Small intestine (tissue), 7 donors: ENCODE results near the gene ANKRD17. TPM values are rescaled to one million over a fixed set of nuclear protein-coding genes. Genes with fewer than 3 reads are reported as not detected.

Experiments used
- DNase-seq, 2 donors: peaks; one replicate each; pipeline versions ENCODE4 v3.0.0 to v3.0.0-alpha.2; 2013
- FAIRE-seq: peaks from 2 replicates; lab custom pipeline; 2012; peaks lifted over from hg19 to GRCh38; lab: Jason Lieb, UNC
- H3K27ac ChIP-seq, 3 donors: one replicate each; pipeline ENCODE4 v1.5.1; 2013; ENCODE audit warnings: low read length in 2 of 3, mild to moderate bottlenecking in 2 of 3, control low read depth in 1 of 3, inconsistent platforms in 1 of 3, low read depth in 1 of 3, moderate library complexity in 1 of 3
- H3K27me3 ChIP-seq, 3 donors: one replicate each; pipeline ENCODE4 v1.6.1; 2013; ENCODE audit warnings: low read length in 3 of 3, inconsistent platforms in 1 of 3; ENCODE audit not compliant: control insufficient read depth in 3 of 3, insufficient read depth in 3 of 3
- H3K36me3 ChIP-seq, 3 donors: one replicate each; pipeline ENCODE4 v1.6.1; 2013; ENCODE audit warnings: low read length in 3 of 3, inconsistent platforms in 1 of 3, low read depth in 1 of 3, mild to moderate bottlenecking in 1 of 3, moderate library complexity in 1 of 3; ENCODE audit not compliant: control insufficient read depth in 3 of 3, insufficient read depth in 2 of 3
- H3K4me1 ChIP-seq, 3 donors: one replicate each; pipeline ENCODE4 v1.6.1; 2013; ENCODE audit warnings: low read length in 2 of 3, inconsistent platforms in 1 of 3, low read depth in 1 of 3, mild to moderate bottlenecking in 1 of 3, moderate library complexity in 1 of 3; ENCODE audit not compliant: control insufficient read depth in 3 of 3, insufficient read depth in 2 of 3
- H3K4me3 ChIP-seq, 3 donors: one replicate each; pipeline ENCODE4 v1.5.1; 2013; ENCODE audit warnings: low read length in 3 of 3, control low read depth in 1 of 3, inconsistent platforms in 1 of 3, low read depth in 1 of 3, mild to moderate bottlenecking in 1 of 3, moderate library complexity in 1 of 3
- H3K9me3 ChIP-seq, 2 donors: one replicate each; pipeline ENCODE4 v1.6.1; 2013; ENCODE audit warnings: low read depth in 1 of 2, low read length in 1 of 2; ENCODE audit not compliant: control insufficient read depth in 2 of 2, insufficient read depth in 1 of 2
- WGBS, 3 donors: extraction: QIAGEN DNeasy Blood & Tissue Kit; methylation state at CpG; one replicate each; pipeline ENCODE4 v1.1.7; 2013; 5-methylcytosine and 5-hydroxymethylcytosine counted together
- polyA plus RNA-seq, 4 donors: library from polyadenylated mRNA; stranded (reverse) in 3 of 4; unstranded in 1 of 4; fragments of 200-250 nt in 3 of 4; fragments of 120-200 nt in 1 of 4; gene quantifications; one replicate each; pipeline versions ENCODE4 v1.2.1 to v1.2.3, GENCODE V29; 2013
- donor health status: healthy with polysubstance abuse.
- donor health status: control.
- donor health status: control.
- donor health status: Bipolar disorder and iron deficiency.
- donor health status: healthy.

The ANKRD17 gene
- polyA plus RNA-seq, 4 donors = 12.2 to 52.3 (median 12.9) TPM

DNA sequence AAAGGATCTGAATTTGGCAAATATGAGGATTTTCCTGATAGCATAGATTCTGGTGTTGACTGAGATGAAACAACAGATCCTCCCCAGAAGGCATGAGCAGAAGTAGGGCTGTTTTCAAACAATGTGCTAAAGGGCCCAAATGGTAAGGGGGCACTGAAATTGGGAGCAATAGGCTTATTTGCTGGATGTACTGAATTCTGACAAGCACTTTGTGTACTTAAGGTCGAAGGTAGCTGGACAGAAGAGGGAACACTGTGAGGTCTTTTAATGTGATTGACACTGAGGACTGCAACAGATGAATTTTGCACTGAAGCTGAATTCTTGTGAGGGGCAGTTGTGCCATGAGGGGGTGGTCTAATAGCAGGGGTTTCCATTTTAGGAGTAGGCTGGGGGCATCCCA lies 167.9 kb downstream of the ANKRD17 start:
- H3K36me3 ChIP-seq = peaks cover 3 to 36% (median 28%) of the 10 kb centered on the region in 3 donors
- H3K27ac ChIP-seq = no peak overlapping the region
- H3K4me1 ChIP-seq = no peaks in the 10 kb centered on the region
- DNase-seq = no peak
- no peaks in the 10 kb centered on the region for H3K9me3 ChIP-seq
- H3K4me3 ChIP-seq = no peak overlapping the region
- WGBS, 3 donors = 68 to 100% (median 92%) methylated on average over 1 of the region's 1 CpG
- H3K27me3 ChIP-seq = no peaks in the 10 kb centered on the region
- FAIRE-seq = no peak

DNA sequence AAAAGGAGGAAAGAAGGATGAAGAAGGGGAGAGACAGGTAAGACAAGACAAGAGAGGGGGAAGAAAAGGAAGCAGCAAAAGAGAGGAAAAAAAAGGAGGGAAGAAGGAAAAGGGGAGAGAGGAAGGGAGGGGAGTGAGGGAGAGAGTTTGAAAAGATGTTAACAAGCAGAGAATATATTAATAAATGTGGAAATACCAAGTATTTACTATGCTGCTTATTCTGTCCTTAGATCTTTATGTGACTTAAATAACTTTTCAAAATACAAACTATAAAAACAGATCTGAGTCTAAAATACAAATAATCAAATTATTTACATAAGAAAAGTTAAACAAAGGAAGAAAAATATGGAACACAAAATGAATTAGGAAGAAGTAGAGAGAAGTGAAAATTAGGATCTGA lies 170.7 kb downstream of the ANKRD17 start:
- Histone ChIP-seq H3K4me1 (no peaks in the 10 kb centered on the region), H3K27ac (no peak overlapping the region), H3K4me3 (no peak overlapping the region), H3K27me3 (no peaks in the 10 kb centered on the region), H3K9me3 (no peaks in the 10 kb centered on the region), H3K36me3 (peaks cover 2 to 40% (median 26%) of the 10 kb centered on the region in 3 donors)
- FAIRE-seq (no peak), DNase-seq (no peak)

DNA sequence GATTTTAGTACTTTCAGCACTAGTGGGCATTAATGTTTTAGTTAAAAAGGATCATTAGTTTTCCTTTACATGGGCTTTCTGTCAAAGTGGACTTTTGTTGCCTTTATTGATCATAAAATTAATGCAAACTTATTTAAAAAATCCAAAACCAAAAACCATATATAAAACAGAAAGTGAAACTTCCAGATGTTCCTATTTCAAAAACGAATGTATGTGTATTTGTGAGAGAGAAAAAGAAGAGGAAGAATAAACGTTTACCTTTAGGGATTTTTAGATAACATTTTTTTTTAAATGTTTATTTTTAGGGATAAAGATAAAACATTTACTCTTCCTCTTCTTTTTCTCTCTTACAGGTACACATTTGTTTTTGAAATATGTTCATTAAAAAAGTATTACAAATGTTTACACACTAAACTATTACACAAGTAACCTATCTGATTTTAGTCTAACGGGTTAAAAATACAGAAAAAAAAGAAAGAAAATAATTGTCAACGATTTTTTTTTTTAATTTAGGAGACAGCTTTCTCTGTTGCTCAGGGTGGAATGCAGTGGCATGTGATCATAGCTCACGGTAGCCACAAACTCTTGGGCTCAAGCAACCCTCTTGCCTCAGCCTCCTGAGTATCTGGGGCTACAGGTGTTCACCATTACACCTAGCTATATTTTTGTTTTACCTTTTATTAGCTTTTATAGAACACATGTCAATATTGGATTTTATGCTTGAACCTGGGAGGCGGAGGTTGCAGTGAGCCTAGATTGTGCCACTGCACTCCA lies 172.3 kb downstream of the ANKRD17 start:
- DNase-seq = no peak
- 30 to 38% (median 35%) methylated on average over 6 of the region's 6 CpGs for WGBS, 3 donors
- no peaks in the 10 kb centered on the region for H3K27me3 ChIP-seq
- H3K4me1 ChIP-seq = no peaks in the 10 kb centered on the region
- FAIRE-seq = peak; percentile 97
- H3K4me3 ChIP-seq = no peak overlapping the region
- no peak overlapping the region for H3K27ac ChIP-seq
- peaks cover 4 to 41% (median 19%) of the 10 kb centered on the region in 3 donors for H3K36me3 ChIP-seq
- H3K9me3 ChIP-seq = no peaks in the 10 kb centered on the region

DNA sequence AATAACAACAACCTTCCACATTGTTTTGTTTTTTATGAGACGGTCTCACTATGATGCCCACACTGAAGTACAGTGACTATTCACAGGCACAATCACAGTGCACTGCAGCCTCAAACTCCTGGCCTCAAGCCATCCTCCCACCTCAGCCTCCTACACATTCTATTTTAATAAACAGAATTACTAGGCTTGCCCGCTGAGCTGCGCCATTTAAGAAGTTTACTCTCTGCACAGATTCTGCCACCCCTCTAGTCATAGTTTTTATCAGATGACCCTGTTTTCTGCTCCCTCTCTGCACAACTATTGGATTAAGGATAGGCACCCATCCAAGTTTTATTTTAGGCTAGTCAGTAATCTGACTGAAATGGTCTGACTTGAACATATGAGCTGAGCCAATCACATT lies 177.8 kb downstream of the ANKRD17 start:
- H3K27me3 ChIP-seq = no peaks in the 10 kb centered on the region
- H3K4me1 ChIP-seq = no peaks in the 10 kb centered on the region
- peaks cover 6 to 48% (median 18%) of the 10 kb centered on the region in 3 donors for H3K36me3 ChIP-seq
- no peak overlapping the region for H3K27ac ChIP-seq
- WGBS, 3 donors = 82 to 88% (median 86%) methylated on average over 3 of the region's 3 CpGs
- no peak for FAIRE-seq
- H3K4me3 ChIP-seq = no peak overlapping the region
- no peaks in the 10 kb centered on the region for H3K9me3 ChIP-seq
- no peak for DNase-seq

DNA sequence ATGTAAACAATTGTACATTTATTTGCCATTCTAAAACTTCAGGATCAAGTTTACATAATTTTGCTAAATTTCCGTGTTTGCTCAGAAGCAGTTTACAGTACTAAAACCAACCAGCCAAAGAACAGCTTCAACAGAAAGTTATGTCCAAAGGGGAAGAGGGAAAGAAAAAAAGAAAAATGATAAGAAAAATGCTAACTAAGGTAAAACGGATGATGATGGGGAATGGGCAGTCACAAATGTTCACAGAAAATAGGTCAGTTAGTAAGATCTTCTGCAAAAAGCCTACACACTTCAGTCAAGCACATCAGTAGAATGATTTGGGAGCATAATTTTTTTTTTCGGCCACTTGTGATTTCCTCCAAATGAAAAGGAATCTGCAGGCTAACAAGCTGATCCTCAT lies 182.8 kb downstream of the ANKRD17 start:
- H3K4me3 ChIP-seq = no peak overlapping the region
- 86 to 88% (median 88%) methylated on average over 3 of the region's 3 CpGs for WGBS, 3 donors
- H3K4me1 ChIP-seq = no peaks in the 10 kb centered on the region
- peaks cover 3 to 21% (median 15%) of the 10 kb centered on the region in 3 donors for H3K36me3 ChIP-seq
- no peak for FAIRE-seq
- H3K27ac ChIP-seq = no peak overlapping the region
- no peaks in the 10 kb centered on the region for H3K27me3 ChIP-seq
- DNase-seq = no peak
- no peaks in the 10 kb centered on the region for H3K9me3 ChIP-seq

DNA sequence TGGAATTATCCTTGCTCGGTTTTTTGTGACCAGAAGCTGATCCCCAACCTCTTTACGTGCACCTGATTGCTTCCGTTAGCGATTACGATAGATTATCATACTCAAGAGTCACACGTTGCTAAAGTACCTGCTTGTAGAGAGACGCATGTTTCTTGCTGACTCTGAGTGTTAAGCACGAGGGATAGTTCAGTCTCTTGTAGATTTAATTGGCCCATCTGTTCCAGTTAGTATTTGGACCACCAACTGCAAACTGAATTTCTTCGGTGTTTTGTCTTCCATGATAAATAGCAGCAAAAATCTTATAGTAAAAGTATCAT lies 188.6 kb downstream of the ANKRD17 start:
- no peak for FAIRE-seq
- Histone ChIP-seq H3K27ac (peak overlapping the region; percentile 68 to 93 (median 92)), H3K36me3 (peaks cover 0 to 2% (median 2%) of the 10 kb centered on the region in 3 donors), H3K27me3 (no peaks in the 10 kb centered on the region), H3K4me1 (peaks cover 4 to 13% (median 5%) of the 10 kb centered on the region in 3 donors), H3K4me3 (peak overlapping the region; percentile 26 to 83 (median 68)), H3K9me3 (no peaks in the 10 kb centered on the region)
- WGBS, 3 donors = 2 to 4% (median 4%) methylated on average over 9 of the region's 9 CpGs
- DNase-seq = no peak

DNA sequence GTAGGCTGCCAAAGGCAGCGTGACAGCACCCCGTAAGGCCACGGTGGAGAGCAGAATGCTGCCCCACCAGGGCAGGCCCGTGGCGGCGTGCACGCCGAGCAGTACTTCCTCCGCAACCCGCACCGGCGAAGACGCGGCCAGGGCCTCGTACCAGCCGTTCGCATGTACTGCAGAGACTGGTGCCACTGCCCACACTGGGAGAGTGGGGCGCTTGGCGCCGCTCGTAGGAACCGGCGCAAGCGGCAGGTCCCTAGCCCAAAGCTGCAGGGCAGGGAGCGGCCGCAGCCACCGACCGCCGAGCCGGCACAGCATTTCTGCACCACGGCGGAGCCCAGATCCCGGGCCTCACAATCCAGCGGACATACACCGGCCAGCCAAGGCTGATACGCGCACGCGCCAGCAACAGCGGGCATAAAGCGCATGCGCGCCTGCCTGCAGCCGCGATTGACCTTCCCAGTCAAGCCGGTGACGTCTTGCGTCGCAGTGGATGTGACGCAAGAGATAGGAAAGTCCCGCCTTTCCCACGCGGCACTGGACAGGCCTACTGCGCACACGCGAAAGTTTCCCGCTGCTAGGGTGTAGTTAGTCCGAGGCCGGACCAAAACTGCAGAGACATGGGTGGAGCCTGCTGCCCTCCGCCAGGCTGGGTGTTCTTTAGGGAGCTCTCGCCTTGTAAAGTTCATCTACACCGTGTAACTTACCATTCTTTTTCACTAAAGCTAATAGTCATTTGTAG lies 189.1 kb downstream of the ANKRD17 start, which contains the start of gene COX18:
Gene COX18, minus strand, starts transcription at position 379 of the 736 bp plus-strand sequence. Its CDS starts 67 bp downstream, at position 312.
- H3K27ac ChIP-seq = peak within 1 kb of the TSS; percentile 88 to 93 (median 92)
- peaks cover 0 to 2% (median 2%) of the 10 kb centered on the region in 3 donors for H3K36me3 ChIP-seq
- peak; percentile 15 for FAIRE-seq
- H3K4me3 ChIP-seq = peak within 1 kb of the TSS; percentile 63 to 83 (median 68)
- H3K27me3 ChIP-seq = no peaks in the 10 kb centered on the region
- no peaks in the 10 kb centered on the region for H3K9me3 ChIP-seq
- DNase-seq = peak; percentile 99
- H3K4me1 ChIP-seq = peaks cover 4 to 13% (median 5%) of the 10 kb centered on the region in 3 donors
- 0 to 1% (median 0%) methylated on average over 55 to 62 of the region's 62 CpGs for WGBS, 3 donors

DNA sequence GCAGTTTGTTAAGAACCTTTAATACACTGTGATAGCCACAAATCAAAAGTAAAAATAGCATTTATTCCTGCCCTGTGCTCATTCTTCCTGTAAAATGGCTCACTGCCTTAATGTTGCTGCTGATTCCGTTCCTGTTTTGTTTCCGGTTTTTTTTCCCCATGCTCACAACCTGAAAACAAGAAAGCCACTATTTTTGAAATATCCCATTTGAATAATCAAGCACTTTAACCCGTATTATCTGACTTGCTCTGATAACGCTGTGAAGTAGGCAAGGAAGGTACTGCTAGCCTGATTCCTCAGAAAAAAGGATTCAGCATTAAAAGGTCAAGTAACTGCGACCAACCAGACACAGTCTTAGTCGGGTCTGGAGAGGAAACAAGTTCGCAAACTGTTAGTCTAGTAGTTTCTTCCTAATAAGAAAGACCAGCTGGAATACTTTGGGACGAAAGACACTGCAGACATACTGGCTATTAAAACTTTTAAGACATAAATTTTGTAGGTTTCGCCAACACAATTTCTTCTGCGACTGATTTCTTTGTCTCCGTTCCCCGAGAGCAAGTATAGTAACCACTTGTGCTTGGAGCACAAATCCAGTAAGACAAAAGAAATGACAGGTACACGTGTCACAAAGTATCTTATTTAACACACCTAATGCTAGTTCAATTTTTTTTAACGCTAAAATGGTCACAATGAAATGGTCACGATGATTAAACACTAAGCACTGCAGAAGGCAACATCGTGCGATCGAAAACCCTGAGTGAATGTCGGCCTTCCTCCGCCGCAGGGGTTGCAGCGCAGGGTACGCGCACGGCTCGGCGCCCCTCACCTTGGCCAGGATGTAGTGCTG lies 189.9 kb downstream of the ANKRD17 start:
- Histone ChIP-seq H3K4me3 (peak overlapping the region; percentile 63 to 83 (median 68)), H3K27ac (peak overlapping the region; percentile 88 to 93 (median 92)), H3K4me1 (peaks cover 4 to 13% (median 5%) of the 10 kb centered on the region in 3 donors), H3K36me3 (peaks cover 0 to 2% (median 2%) of the 10 kb centered on the region in 3 donors), H3K27me3 (no peaks in the 10 kb centered on the region), H3K9me3 (no peaks in the 10 kb centered on the region)
- FAIRE-seq = no peak
- 0 to 1% (median 0%) methylated on average over 27 of the region's 27 CpGs for WGBS, 3 donors
- peak; percentile 57 to 68 for DNase-seq
